ENCODE data around the gene CIT. TPM values are rescaled to one million over a fixed set of nuclear protein-coding genes. Genes with fewer than 3 reads are reported as not detected.
"Not testable (repeated sequence)": the region's sequence is repeated elsewhere in the genome, so short reads cannot be mapped to it uniquely, and the experiment has no call there.

Gene CIT
- total RNA-seq, 1 donor from 2014 or later, result 15.8 TPM

- not testable (repeated sequence) for DNase-seq (ENCODE audit: low read depth, low spot score)
Measured at GRCh38 chr12:119657001-119657400, 220.1 kb downstream of the CIT start.

- no peak for DNase-seq (ENCODE audit: low read depth, low spot score)
Measured at GRCh38 chr12:119652665-119653064, 224.5 kb downstream of the CIT start.

- DNase-seq (ENCODE audit: low read depth, low spot score), result no peak
Measured at GRCh38 chr12:119649202-119649808, 227.8 kb downstream of the CIT start.

GRCh38 chr12:119645535-119646059 lies 231.5 kb downstream of the CIT start:
- no peak for DNase-seq (ENCODE audit: low read depth, low spot score)

GRCh38 chr12:119644930-119645329 lies 232.2 kb downstream of the CIT start:
- no peak for DNase-seq (ENCODE audit: low read depth, low spot score)

GRCh38 chr12:119642986-119643385 lies 234.1 kb downstream of the CIT start:
- DNase-seq (ENCODE audit: low read depth, low spot score), result no peak

Other genes with a start within 250 kb of the CIT start
- gene PRKAB1, start 209.2 kb downstream of the CIT start, total RNA-seq, result 14.1 and 14.2 TPM in 2 replicates
- gene BICDL1, start 111.9 kb upstream of the CIT start, total RNA-seq, result 0.07 TPM in 1 of 2 replicates, not detected in the other
- gene RAB35, start 239.4 kb upstream of the CIT start, total RNA-seq, result 52.7 and 57.8 TPM in 2 replicates

Data from pulmonary artery endothelial cell (primary cell).